GM19372 (cell line): ENCODE data around the gene DNER.
"Not testable (repeated sequence)": the region's sequence is repeated elsewhere in the genome, so short reads cannot be mapped to it uniquely, and the experiment has no call there.

Experiments
- ATAC-seq: cut with Tn5 transposase; IDR thresholded peaks from one replicate; pipeline ENCODE4 v1.9.1; 2021; ENCODE audit warnings: mild to moderate bottlenecking, low read depth, moderate library complexity; ENCODE audit not compliant: unreplicated experiment

DNER gene

GRCh38 chr2:229412686-229413085, 301.7 kb downstream of the DNER start:
- ATAC-seq: no peak

GRCh38 chr2:229410946-229411345, 303.4 kb downstream of the DNER start:
- ATAC-seq: no peak

GRCh38 chr2:229410264-229410663, 304.1 kb downstream of the DNER start:
- ATAC-seq: no peak

GRCh38 chr2:229409751-229410181, 304.6 kb downstream of the DNER start:
- ATAC-seq: no peak

- ATAC-seq: no peak
Measured at GRCh38 chr2:229408962-229409361, 305.4 kb downstream of the DNER start.

- ATAC-seq: no peak
Measured at GRCh38 chr2:229408356-229408755, 306.0 kb downstream of the DNER start.

- no peak for ATAC-seq
Measured at GRCh38 chr2:229407170-229407569, 307.2 kb downstream of the DNER start.

GRCh38 chr2:229405796-229406195, 308.6 kb downstream of the DNER start:
- ATAC-seq: no peak

GRCh38 chr2:229403296-229403695, 311.1 kb downstream of the DNER start:
- ATAC-seq: no peak

GRCh38 chr2:229401171-229401865, 313.0 kb downstream of the DNER start:
- ATAC-seq: no peak

- no peak for ATAC-seq
Measured at GRCh38 chr2:229393926-229394325, 320.4 kb downstream of the DNER start.

- ATAC-seq: no peak
Measured at GRCh38 chr2:229392196-229392595, 322.2 kb downstream of the DNER start.

- no peak for ATAC-seq
Measured at GRCh38 chr2:229388731-229389130, 325.6 kb downstream of the DNER start.

- no peak for ATAC-seq
Measured at GRCh38 chr2:229387866-229388265, 326.5 kb downstream of the DNER start.

- no peak for ATAC-seq
Measured at GRCh38 chr2:229380101-229380625, 334.2 kb downstream of the DNER start.

GRCh38 chr2:229378386-229378785, 336.0 kb downstream of the DNER start:
- ATAC-seq: no peak

GRCh38 chr2:229376866-229377265, 337.5 kb downstream of the DNER start:
- no peak for ATAC-seq

GRCh38 chr2:229375251-229375650, 339.1 kb downstream of the DNER start:
- no peak for ATAC-seq

- ATAC-seq: not testable (repeated sequence)
Measured at GRCh38 chr2:229373311-229373710, 341.0 kb downstream of the DNER start.

GRCh38 chr2:229372207-229372606, 342.1 kb downstream of the DNER start:
- no peak for ATAC-seq

GRCh38 chr2:229371086-229371485, 343.3 kb downstream of the DNER start:
- ATAC-seq: no peak

- ATAC-seq: no peak
Measured at GRCh38 chr2:229370509-229370908, 343.8 kb downstream of the DNER start.
